HG03097 (cell line): ENCODE data around the gene SYNJ2.

Experiments used
- ATAC-seq: cut with Tn5 transposase; IDR thresholded peaks from one replicate; pipeline ENCODE4 v1.9.1; 2021; ENCODE audit not compliant: unreplicated experiment, low FRiP score

Gene SYNJ2

DNA sequence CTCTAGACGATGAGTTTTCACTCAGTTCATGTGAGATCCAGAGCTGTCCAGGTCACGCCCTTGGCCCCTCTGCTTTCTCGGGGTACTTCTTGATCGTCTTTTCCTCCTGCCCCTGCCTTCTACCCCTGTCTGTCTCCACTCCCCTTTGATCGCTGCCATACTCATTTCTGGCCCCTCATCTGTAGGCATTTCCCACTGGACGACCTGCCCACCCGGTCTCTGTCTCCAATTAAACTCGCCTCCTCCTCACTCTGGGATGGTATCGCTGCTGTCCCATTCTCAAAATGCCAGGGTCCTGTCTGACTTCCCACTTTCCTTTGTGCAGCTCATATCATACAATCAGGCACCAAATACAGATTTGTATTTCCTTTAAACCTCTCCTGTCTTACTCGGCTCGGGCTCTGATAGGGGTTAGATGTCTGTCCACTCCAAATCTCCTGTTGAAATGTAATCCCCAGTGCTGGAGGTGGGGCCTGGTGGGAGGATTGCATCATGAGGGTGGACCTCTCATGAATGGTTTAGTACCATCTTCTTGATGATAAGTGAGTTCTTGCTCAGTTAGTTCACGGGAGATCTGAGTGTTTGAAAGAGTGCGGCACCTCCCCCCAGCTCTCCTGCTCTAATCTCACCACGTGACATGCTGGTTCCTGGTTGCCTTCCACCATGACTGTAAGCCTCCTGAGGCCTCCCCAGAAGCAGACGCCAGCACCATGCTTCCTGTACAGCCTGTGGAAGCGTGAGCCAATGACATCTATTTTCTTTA, 3.5 kb upstream of the SYNJ2 start:
- ATAC-seq = no peak

GRCh38 chr6:157980288-157981131, 1.2 kb upstream of the SYNJ2 start:
- ATAC-seq = no peak

DNA sequence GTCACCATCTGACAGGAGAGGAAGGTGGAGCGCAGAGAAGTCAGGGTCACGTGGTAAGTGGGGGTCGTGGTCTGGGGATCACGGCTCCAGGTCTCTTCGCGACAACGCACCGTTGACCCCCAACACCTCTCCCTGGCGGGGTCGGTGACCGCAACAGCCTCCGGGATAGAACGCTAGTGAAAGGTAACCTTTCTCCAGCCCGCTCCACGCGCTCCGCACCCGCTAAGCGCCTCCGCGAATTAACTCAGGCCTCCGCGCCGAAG, 600 bp upstream of the SYNJ2 start:
- no peak for ATAC-seq

- no peak for ATAC-seq
Measured at GRCh38 chr6:157982102-157982562, 469 bp downstream of the SYNJ2 start.

GRCh38 chr6:157982563-157983405, 1.1 kb downstream of the SYNJ2 start:
- ATAC-seq = no peak

DNA sequence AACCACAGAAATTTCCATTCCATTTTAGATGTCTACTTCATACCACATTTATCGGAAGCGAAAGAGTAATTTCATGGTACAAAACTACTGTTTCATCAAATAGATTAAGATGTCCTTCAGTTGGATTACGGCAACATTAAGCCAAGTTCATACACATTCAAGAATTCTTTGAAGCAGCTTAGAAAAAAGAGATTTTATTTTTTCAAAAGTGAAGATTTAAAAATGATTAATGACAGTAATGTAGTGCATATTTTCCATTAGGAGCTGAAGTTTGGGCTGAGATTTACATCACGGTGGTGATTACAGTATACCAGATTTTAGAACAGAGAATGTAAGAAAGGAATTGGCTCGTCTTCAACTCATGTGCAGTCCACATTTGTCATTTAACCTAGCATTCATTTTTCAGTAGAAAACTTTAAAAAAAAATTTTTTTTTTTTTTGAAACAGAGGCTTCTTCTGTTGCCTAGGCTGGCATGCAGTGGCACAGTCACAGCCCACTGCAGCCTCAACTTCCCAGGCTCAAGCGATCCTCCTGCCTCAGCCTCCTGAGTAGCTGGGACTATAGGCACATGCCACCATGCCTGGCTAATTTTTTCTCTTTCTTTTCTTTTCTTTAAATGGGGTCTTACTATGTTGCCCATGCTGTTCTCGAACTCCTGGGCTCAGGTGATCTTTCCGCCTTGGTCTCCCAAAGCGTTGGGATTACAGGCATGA, 1.9 kb downstream of the SYNJ2 start:
- ATAC-seq = no peak

DNA sequence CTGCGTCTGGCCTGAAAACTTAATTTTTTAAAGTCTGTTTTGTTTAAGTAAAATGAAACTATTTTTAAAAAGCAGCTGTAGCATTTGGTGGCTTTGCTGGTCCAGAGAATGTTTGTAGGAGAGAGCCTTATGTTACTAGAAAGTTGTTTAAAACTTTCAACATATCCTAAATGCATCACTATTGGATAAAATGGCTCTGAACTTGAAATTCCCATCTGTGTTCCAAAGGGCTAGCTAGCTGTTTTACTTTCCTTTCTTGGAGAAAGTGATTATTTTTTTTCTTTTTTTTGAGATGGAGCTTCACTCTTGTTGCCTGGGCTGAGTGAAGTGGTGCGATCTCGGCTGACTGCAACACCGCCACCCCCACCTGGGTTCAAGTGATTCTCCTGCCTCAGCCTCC, 2.5 kb downstream of the SYNJ2 start:
- no peak for ATAC-seq

- ATAC-seq = no peak
Measured at GRCh38 chr6:157984686-157985225, 3.1 kb downstream of the SYNJ2 start.

DNA sequence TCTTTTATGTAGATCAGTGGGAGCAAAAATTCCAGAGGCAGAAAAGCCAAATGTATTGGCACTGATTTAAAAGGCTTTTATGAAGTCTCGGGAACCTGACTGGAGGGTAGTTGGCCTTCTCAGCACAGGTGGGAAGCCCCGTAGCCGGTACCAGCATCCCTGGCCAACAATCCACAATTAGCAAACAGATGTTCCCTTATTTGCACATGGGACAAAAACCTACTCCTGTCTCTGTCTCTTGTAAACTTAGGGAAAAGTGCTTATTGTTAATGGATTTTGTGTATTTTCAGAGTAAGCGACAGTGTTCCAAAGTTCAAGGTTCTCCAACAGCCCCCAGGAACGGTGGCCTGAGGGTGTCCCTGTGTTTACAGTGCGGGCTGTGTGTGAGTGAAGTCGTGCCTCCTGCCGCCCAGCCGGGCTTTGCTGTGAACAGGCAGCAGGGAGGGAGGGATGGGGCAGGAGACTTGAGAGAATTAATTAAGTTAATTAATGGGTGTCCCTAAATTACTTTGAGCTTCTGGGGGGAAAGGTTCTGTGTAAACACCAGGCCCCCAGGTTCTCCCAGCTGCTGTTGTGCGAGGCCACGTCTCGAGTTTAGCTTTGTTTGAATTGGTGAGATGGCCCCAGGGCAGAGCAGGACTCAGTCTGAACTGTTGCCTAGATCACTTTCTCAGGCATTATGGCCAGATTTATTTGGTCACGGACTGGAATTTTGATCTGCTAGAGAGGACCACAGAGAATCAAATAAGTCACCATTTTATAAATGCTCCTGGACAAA, 3.9 kb downstream of the SYNJ2 start:
- ATAC-seq = no peak

- no peak for ATAC-seq
Measured at GRCh38 chr6:157987788-157988699, 6.4 kb downstream of the SYNJ2 start.

- ATAC-seq = no peak
Measured at GRCh38 chr6:157988700-157989063, 7.0 kb downstream of the SYNJ2 start.

GRCh38 chr6:157989541-157990289, 8.1 kb downstream of the SYNJ2 start:
- ATAC-seq = no peak

- no peak for ATAC-seq
Measured at GRCh38 chr6:157990321-157991066, 8.8 kb downstream of the SYNJ2 start.

DNA sequence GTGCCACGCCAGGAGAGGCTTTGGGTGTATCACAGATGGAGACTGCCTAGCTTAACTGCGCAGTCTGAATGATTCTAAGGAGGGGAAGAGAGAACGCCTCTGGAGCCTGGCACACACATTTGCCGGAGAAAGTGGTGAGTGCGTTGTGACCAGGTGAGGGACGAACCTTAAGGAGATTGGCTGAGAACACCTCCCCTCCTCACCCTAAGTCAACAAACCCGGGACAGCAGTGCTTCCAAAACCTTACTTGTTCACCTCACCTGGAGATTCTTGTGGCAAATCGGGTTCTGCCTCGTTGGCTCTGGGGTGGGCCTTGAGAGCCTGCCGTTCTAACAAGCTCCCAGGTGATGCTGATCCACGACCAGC, 9.4 kb downstream of the SYNJ2 start:
- no peak for ATAC-seq

DNA sequence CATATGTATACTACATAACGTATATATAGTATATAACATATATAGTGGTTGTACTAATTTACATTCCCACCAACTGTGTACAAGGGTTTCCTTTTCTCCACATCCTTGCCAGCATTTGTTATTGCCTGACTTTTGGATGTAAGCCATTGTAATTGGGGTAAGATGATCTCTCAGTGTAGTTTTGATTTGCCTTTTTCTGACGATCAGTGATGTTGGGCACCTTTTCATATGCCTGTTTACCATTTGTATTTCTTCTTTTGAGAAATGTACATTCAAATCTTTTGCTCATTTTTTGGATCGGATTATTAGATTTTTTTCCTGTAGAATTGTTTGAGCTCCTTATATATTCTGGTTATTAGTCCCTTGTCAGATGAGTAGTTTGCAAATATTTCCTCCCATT, 11.4 kb downstream of the SYNJ2 start:
- no peak for ATAC-seq

GRCh38 chr6:157994125-157994795, 12.6 kb downstream of the SYNJ2 start:
- no peak for ATAC-seq

DNA sequence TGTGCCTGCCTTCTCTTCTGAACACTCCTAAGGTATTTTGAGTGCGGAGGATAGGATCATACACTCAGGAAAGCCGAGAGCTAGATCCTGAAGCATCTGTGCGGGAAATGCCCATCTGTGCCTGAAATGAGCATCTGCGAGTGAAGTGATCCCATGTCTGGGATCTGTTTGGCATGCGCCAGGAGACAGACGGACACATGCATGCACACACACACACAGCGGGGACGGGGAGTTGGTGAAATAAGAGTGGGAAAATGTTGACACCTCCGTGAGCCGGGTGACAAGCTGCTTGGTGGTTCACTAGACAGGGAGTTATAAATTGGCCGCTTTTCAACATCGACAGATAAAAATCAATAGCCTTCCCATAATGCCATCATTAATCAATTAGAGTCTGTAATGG, 13.8 kb downstream of the SYNJ2 start:
- no peak for ATAC-seq
